Astrocyte (in vitro differentiated cells and primary cell): ENCODE results near the gene AP3B2.

ENCODE experiments used
- CTCF ChIP-seq: IDR thresholded peaks from 2 replicates; pipeline ENCODE4 v1.5.1; 2011; ENCODE audit warnings: low read depth, mild to moderate bottlenecking, inconsistent platforms, low read length, moderate library complexity; ENCODE audit not compliant: insufficient read depth
- EZH2 ChIP-seq: IDR thresholded peaks from 2 replicates; pipeline ENCODE4 v1.6.1; 2012; ENCODE audit warnings: mild to moderate bottlenecking, low read length, inconsistent platforms; ENCODE audit not compliant: insufficient read depth

DNA sequence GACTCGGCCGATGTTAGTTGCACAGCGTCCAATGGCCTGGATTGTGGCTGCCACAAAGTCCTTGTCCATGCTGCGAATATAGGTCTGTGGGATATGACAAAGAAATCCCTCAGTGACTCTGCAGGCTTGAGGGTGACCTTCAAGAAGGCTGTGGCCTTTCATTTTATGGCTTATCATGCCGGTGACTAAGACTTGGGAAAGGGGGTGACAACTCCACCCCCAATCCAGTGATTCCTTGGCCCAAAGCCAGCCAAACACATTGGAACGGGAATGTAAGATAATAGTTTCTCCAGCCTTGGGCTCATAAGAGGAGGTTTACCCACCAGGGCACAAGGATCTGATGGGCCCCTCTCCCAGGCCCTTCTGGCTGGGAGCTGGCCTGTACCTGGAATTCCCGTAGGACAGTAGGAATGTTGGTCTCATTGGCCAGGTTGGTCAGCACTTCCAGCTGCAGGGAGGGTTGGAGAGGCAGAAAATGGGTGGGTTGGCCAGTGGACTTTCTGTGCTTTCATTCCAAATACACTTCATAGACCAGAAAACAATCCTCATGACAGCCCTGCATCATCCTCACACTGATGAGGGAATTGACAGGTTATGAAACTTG is 31.9 kb downstream of the AP3B2 start:
- TF ChIP-seq CTCF: no peak
- TF ChIP-seq EZH2: no peak
